Tibial nerve (tissue), 3 donors: ENCODE data around the gene PNKD.

Experiments
- CTCF ChIP-seq, 5 experiments: fragments of 200-600 bp in 3 of 5; fragments of 450-650 bp in 2 of 5; sonication (generic) in 3 of 5; IDR thresholded peaks; one replicate each; pipeline ENCODE4 v1.5.1; 2016 to 2019; ENCODE audit warnings: antibody characterized with exemption in 5 of 5, mild to moderate bottlenecking in 3 of 5, moderate library complexity in 2 of 5
- POLR2A ChIP-seq, 2 donors: fragments of 450-650 bp; IDR thresholded peaks; one replicate each; pipeline ENCODE4 v1.6.1; 2017; ENCODE audit warnings: antibody characterized with exemption in 2 of 2, mild to moderate bottlenecking in 2 of 2, moderate library complexity in 2 of 2

GRCh38 chr2:218298314-218298875 is 28.1 kb downstream of the PNKD start:
- TF ChIP-seq CTCF (IDR thresholded peaks at IDR 0.05): no peak
- TF ChIP-seq POLR2A (IDR thresholded peaks at IDR 0.05): no peak
